Measurements from ENCODE around the gene PTPRB. TPM values are rescaled to one million over a fixed set of nuclear protein-coding genes. Genes with fewer than 3 reads are reported as not detected.

Gene PTPRB
- total RNA-seq (not detected), polyA plus RNA-seq (not detected)

GRCh38 chr12:70637303-70638085 is at the start of gene PTPRB:
Gene PTPRB (minus strand): TSS chr12:70637429. CDS start chr12:70637395, 34 bp downstream.
- ATAC-seq (ENCODE audit: low read depth in 2 of 2), result no peak

GRCh38 chr12:70686907-70687306 is 49.7 kb upstream of the PTPRB start:
- ATAC-seq (ENCODE audit: low read depth in 2 of 2), result no peak
- no peak for DNase-seq
- no peaks in the 10 kb centered on the region for H3K9me3 ChIP-seq (ENCODE audit: control insufficient read depth in 2 of 2, low read length in 2 of 2)
- H3K4me1 ChIP-seq (ENCODE audit: control insufficient read depth, insufficient read depth, low read length, poor library complexity, severe bottlenecking), result no peaks in the 10 kb centered on the region
- H3K36me3 Mint-ChIP-seq, result no peaks in the 10 kb centered on the region
- H3K4me3 ChIP-seq (ENCODE audit: low read depth, low read length), result no peak overlapping the region
- no peaks in the 10 kb centered on the region for H3K4me1 Mint-ChIP-seq
- H3K4me3 Mint-ChIP-seq, result no peak overlapping the region
- no peaks in the 10 kb centered on the region for H3K9me3 Mint-ChIP-seq
- no peak overlapping the region for H3K27ac ChIP-seq (ENCODE audit: insufficient read depth, low read length, poor library complexity, severe bottlenecking)
- H3K27me3 Mint-ChIP-seq, result no peaks in the 10 kb centered on the region
- no peak overlapping the region for H3K27ac Mint-ChIP-seq
- H3K36me3 ChIP-seq (ENCODE audit: control insufficient read depth, insufficient read depth, low read length), result no peaks in the 10 kb centered on the region
- H3K27me3 ChIP-seq (ENCODE audit: control insufficient read depth, insufficient read depth, low read length), result no peaks in the 10 kb centered on the region

More at GRCh38 chr12:70637303-70638085, at the start of gene PTPRB:
- Histone ChIP-seq H3K4me1 (ENCODE audit: control insufficient read depth, insufficient read depth, low read length, poor library complexity, severe bottlenecking) (no peaks in the 10 kb centered on the region), H3K36me3 (ENCODE audit: control insufficient read depth, insufficient read depth, low read length) (no peaks in the 10 kb centered on the region), H3K27me3 (ENCODE audit: control insufficient read depth, insufficient read depth, low read length) (no peaks in the 10 kb centered on the region), H3K27ac (ENCODE audit: insufficient read depth, low read length, poor library complexity, severe bottlenecking) (no peak within 1 kb of the TSS), H3K9me3 (ENCODE audit: control insufficient read depth in 2 of 2, low read length in 2 of 2) (no peaks in the 10 kb centered on the region), H3K4me3 (ENCODE audit: low read depth, low read length) (no peak within 1 kb of the TSS)
- H3K27ac Mint-ChIP-seq, result peak within 1 kb of the TSS in 1 of 3 donors; percentile 69
- H3K4me3 Mint-ChIP-seq, result no peak within 1 kb of the TSS
- no peaks in the 10 kb centered on the region for H3K9me3 Mint-ChIP-seq
- no peaks in the 10 kb centered on the region for H3K4me1 Mint-ChIP-seq
- peaks cover 12% of the 10 kb centered on the region for H3K27me3 Mint-ChIP-seq
- DNase-seq, result no peak
- H3K36me3 Mint-ChIP-seq, result no peaks in the 10 kb centered on the region

- Histone ChIP-seq H3K36me3 (ENCODE audit: control insufficient read depth, insufficient read depth, low read length) (no peaks in the 10 kb centered on the region), H3K27ac (ENCODE audit: insufficient read depth, low read length, poor library complexity, severe bottlenecking) (no peak overlapping the region), H3K27me3 (ENCODE audit: control insufficient read depth, insufficient read depth, low read length) (no peaks in the 10 kb centered on the region), H3K4me3 (ENCODE audit: low read depth, low read length) (no peak overlapping the region), H3K4me1 (ENCODE audit: control insufficient read depth, insufficient read depth, low read length, poor library complexity, severe bottlenecking) (no peaks in the 10 kb centered on the region), H3K9me3 (ENCODE audit: control insufficient read depth in 2 of 2, low read length in 2 of 2) (no peaks in the 10 kb centered on the region)
- H3K4me3 Mint-ChIP-seq, result no peak overlapping the region
- H3K36me3 Mint-ChIP-seq, result no peaks in the 10 kb centered on the region
- ATAC-seq (ENCODE audit: low read depth in 2 of 2) (no peak), DNase-seq (no peak)
- no peaks in the 10 kb centered on the region for H3K27me3 Mint-ChIP-seq
- H3K9me3 Mint-ChIP-seq, result no peaks in the 10 kb centered on the region
- no peaks in the 10 kb centered on the region for H3K4me1 Mint-ChIP-seq
- H3K27ac Mint-ChIP-seq, result no peak overlapping the region
Measured at GRCh38 chr12:70686299-70686698, 49.1 kb upstream of the PTPRB start.

GRCh38 chr12:70683976-70684375 is 46.7 kb upstream of the PTPRB start:
- DNase-seq (no peak), ATAC-seq (ENCODE audit: low read depth in 2 of 2) (no peak)
- Histone ChIP-seq H3K9me3 (ENCODE audit: control insufficient read depth in 2 of 2, low read length in 2 of 2) (no peaks in the 10 kb centered on the region), H3K27ac (ENCODE audit: insufficient read depth, low read length, poor library complexity, severe bottlenecking) (no peak overlapping the region), H3K4me1 (ENCODE audit: control insufficient read depth, insufficient read depth, low read length, poor library complexity, severe bottlenecking) (no peaks in the 10 kb centered on the region), H3K27me3 (ENCODE audit: control insufficient read depth, insufficient read depth, low read length) (no peaks in the 10 kb centered on the region), H3K36me3 (ENCODE audit: control insufficient read depth, insufficient read depth, low read length) (no peaks in the 10 kb centered on the region), H3K4me3 (ENCODE audit: low read depth, low read length) (no peak overlapping the region)
- no peaks in the 10 kb centered on the region for H3K36me3 Mint-ChIP-seq
- H3K27me3 Mint-ChIP-seq, result no peaks in the 10 kb centered on the region
- no peak overlapping the region for H3K27ac Mint-ChIP-seq
- H3K4me1 Mint-ChIP-seq, result no peaks in the 10 kb centered on the region
- H3K9me3 Mint-ChIP-seq, result no peaks in the 10 kb centered on the region
- H3K4me3 Mint-ChIP-seq, result no peak overlapping the region

GRCh38 chr12:70671698-70672097 is 34.5 kb upstream of the PTPRB start:
- H3K27ac Mint-ChIP-seq, result no peak overlapping the region
- no peak for ATAC-seq (ENCODE audit: low read depth in 2 of 2)

GRCh38 chr12:70670948-70671347 is 33.7 kb upstream of the PTPRB start:
- ATAC-seq (ENCODE audit: low read depth in 2 of 2) (no peak), DNase-seq (no peak)
- H3K4me3 ChIP-seq (ENCODE audit: low read depth, low read length), result no peak overlapping the region
- Mint-ChIP-seq H3K36me3 (no peaks in the 10 kb centered on the region), H3K27ac (no peak overlapping the region), H3K27me3 (no peaks in the 10 kb centered on the region), H3K4me1 (no peaks in the 10 kb centered on the region), H3K9me3 (peaks cover 0 to 3% (median 0%) of the 10 kb centered on the region in 7 donors), H3K4me3 (no peak overlapping the region)
- no peaks in the 10 kb centered on the region for H3K9me3 ChIP-seq (ENCODE audit: control insufficient read depth in 2 of 2, low read length in 2 of 2)
- no peak overlapping the region for H3K27ac ChIP-seq (ENCODE audit: insufficient read depth, low read length, poor library complexity, severe bottlenecking)
- H3K36me3 ChIP-seq (ENCODE audit: control insufficient read depth, insufficient read depth, low read length), result no peaks in the 10 kb centered on the region
- no peaks in the 10 kb centered on the region for H3K27me3 ChIP-seq (ENCODE audit: control insufficient read depth, insufficient read depth, low read length)
- no peaks in the 10 kb centered on the region for H3K4me1 ChIP-seq (ENCODE audit: control insufficient read depth, insufficient read depth, low read length, poor library complexity, severe bottlenecking)

More at GRCh38 chr12:70671698-70672097, 34.5 kb upstream of the PTPRB start:
- DNase-seq, result no peak
- Mint-ChIP-seq H3K4me3 (no peak overlapping the region), H3K27me3 (no peaks in the 10 kb centered on the region), H3K4me1 (no peaks in the 10 kb centered on the region), H3K36me3 (no peaks in the 10 kb centered on the region), H3K9me3 (peaks cover 0 to 3% (median 0%) of the 10 kb centered on the region in 7 donors)
- Histone ChIP-seq H3K27me3 (ENCODE audit: control insufficient read depth, insufficient read depth, low read length) (no peaks in the 10 kb centered on the region), H3K4me1 (ENCODE audit: control insufficient read depth, insufficient read depth, low read length, poor library complexity, severe bottlenecking) (no peaks in the 10 kb centered on the region), H3K36me3 (ENCODE audit: control insufficient read depth, insufficient read depth, low read length) (no peaks in the 10 kb centered on the region), H3K4me3 (ENCODE audit: low read depth, low read length) (no peak overlapping the region), H3K9me3 (ENCODE audit: control insufficient read depth in 2 of 2, low read length in 2 of 2) (no peaks in the 10 kb centered on the region), H3K27ac (ENCODE audit: insufficient read depth, low read length, poor library complexity, severe bottlenecking) (no peak overlapping the region)

GRCh38 chr12:70667253-70667652 is 30.0 kb upstream of the PTPRB start:
- Histone ChIP-seq H3K4me3 (ENCODE audit: low read depth, low read length) (no peak overlapping the region), H3K9me3 (ENCODE audit: control insufficient read depth in 2 of 2, low read length in 2 of 2) (no peaks in the 10 kb centered on the region), H3K4me1 (ENCODE audit: control insufficient read depth, insufficient read depth, low read length, poor library complexity, severe bottlenecking) (no peaks in the 10 kb centered on the region), H3K27me3 (ENCODE audit: control insufficient read depth, insufficient read depth, low read length) (no peaks in the 10 kb centered on the region), H3K36me3 (ENCODE audit: control insufficient read depth, insufficient read depth, low read length) (no peaks in the 10 kb centered on the region), H3K27ac (ENCODE audit: insufficient read depth, low read length, poor library complexity, severe bottlenecking) (no peak overlapping the region)
- ATAC-seq (ENCODE audit: low read depth in 2 of 2) (no peak), DNase-seq (no peak)
- H3K27me3 Mint-ChIP-seq, result no peaks in the 10 kb centered on the region
- no peak overlapping the region for H3K27ac Mint-ChIP-seq
- no peaks in the 10 kb centered on the region for H3K9me3 Mint-ChIP-seq
- H3K4me1 Mint-ChIP-seq, result no peaks in the 10 kb centered on the region
- no peaks in the 10 kb centered on the region for H3K36me3 Mint-ChIP-seq
- H3K4me3 Mint-ChIP-seq, result no peak overlapping the region

- no peaks in the 10 kb centered on the region for H3K27me3 ChIP-seq (ENCODE audit: control insufficient read depth, insufficient read depth, low read length)
- ATAC-seq (ENCODE audit: low read depth in 2 of 2) (no peak), DNase-seq (no peak)
- Mint-ChIP-seq H3K9me3 (no peaks in the 10 kb centered on the region), H3K4me3 (no peak overlapping the region), H3K4me1 (peaks cover 0 to 2% (median 0%) of the 10 kb centered on the region in 4 donors), H3K36me3 (no peaks in the 10 kb centered on the region), H3K27ac (no peak overlapping the region), H3K27me3 (no peaks in the 10 kb centered on the region)
- no peaks in the 10 kb centered on the region for H3K4me1 ChIP-seq (ENCODE audit: control insufficient read depth, insufficient read depth, low read length, poor library complexity, severe bottlenecking)
- no peak overlapping the region for H3K4me3 ChIP-seq (ENCODE audit: low read depth, low read length)
- no peaks in the 10 kb centered on the region for H3K9me3 ChIP-seq (ENCODE audit: control insufficient read depth in 2 of 2, low read length in 2 of 2)
- H3K36me3 ChIP-seq (ENCODE audit: control insufficient read depth, insufficient read depth, low read length), result no peaks in the 10 kb centered on the region
- H3K27ac ChIP-seq (ENCODE audit: insufficient read depth, low read length, poor library complexity, severe bottlenecking), result no peak overlapping the region
Measured at GRCh38 chr12:70666364-70666763, 29.1 kb upstream of the PTPRB start.
